ENCODE results near the gene NTM.

- TF ChIP-seq BHLHE40 (IDR thresholded peaks at IDR 0.05; ENCODE audit: borderline replicate concordance) (no peak), CTBP1 (IDR thresholded peaks at IDR 0.05; ENCODE audit: borderline replicate concordance) (no peak), NFRKB (IDR thresholded peaks at IDR 0.05) (no peak)
These were observed 222.3 kb downstream of the NTM start for GRCh38 chr11:131592734-131593133.
